ENCODE data around the gene INIP. TPM values are rescaled to one million over a fixed set of nuclear protein-coding genes. Genes with fewer than 3 reads are reported as not detected.
"Not testable (repeated sequence)": the region's sequence is repeated elsewhere in the genome, so short reads cannot be mapped to it uniquely, and the experiment has no call there.

Gene INIP
- total and polyA plus RNA-seq, 11 donors: 4.3 to 18.2 (median 12.7) TPM

DNA sequence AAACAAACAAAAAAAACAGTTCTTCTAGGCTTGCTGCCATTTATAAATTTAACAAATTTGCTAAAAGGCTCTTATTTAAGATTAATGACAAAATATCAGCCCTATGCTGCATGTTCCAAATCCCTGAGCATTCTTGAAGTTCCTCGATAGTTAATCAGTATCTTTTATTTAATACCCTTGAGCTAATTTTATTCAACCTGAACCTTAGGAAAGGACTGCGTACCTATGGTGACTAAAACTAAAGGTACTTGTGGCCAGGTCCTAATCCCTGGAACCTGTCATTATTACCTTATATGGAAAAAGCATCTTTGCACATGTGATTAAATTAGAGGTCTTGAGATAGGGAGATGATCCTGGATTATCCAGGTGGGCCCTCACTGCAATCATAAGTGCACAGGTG is 10.5 kb upstream of the INIP start:
- Histone ChIP-seq H3K4me1 (peaks cover 0 to 24% (median 0%) of the 10 kb centered on the region in 12 donors), H3K36me3 (no peaks in the 10 kb centered on the region), H3K4me3 (no peak overlapping the region), H3K27ac (no peak overlapping the region), H3K9me3 (no peaks in the 10 kb centered on the region), H3K27me3 (no peaks in the 10 kb centered on the region)
- intact Hi-C loops (cut with DNase I): no loop called here
- TF ChIP-seq POLR2A (IDR thresholded peaks at IDR 0.05) (no peak), CTCF (IDR thresholded peaks at IDR 0.05) (no peak)
- ATAC-seq (no peak), DNase-seq (no peak)
- WGBS, 4 donors: 94 to 99% (median 95%) methylated on average over 2 of the region's 2 CpGs

DNA sequence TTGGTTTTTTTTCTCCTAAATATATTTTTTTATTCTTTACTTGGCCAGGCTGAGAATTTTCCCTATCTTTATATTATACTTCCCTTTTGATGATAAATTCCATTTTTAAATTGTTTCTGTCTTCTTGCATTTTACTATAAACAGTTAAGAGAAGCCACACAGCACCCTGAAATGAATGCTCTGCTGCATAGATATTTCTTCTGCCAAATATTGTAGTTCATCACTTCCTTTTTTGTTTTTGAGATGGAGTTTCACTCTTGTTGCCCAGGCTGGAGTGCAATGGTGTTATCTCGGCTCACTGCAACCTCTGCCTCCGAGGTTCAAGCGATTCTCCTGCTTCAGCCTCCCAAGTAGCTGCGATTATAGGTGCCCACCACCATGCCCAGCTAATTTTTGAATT is 8.5 kb upstream of the INIP start:
- no peaks in the 10 kb centered on the region for H3K27me3 ChIP-seq
- ATAC-seq: no peak
- no peaks in the 10 kb centered on the region for H3K36me3 ChIP-seq
- peak overlapping the region in 1 of 12 donors; percentile 89 for H3K27ac ChIP-seq
- 86 to 93% (median 91%) methylated on average over 4 of the region's 4 CpGs for WGBS, 4 donors
- peaks cover 0 to 24% (median 0%) of the 10 kb centered on the region in 12 donors for H3K4me1 ChIP-seq
- TF ChIP-seq CTCF (IDR thresholded peaks at IDR 0.05) (no peak), POLR2A (IDR thresholded peaks at IDR 0.05) (no peak)
- no peaks in the 10 kb centered on the region for H3K9me3 ChIP-seq
- no peak overlapping the region for H3K4me3 ChIP-seq
- DNase-seq: no peak
- intact Hi-C loops (cut with DNase I): no loop called here

DNA sequence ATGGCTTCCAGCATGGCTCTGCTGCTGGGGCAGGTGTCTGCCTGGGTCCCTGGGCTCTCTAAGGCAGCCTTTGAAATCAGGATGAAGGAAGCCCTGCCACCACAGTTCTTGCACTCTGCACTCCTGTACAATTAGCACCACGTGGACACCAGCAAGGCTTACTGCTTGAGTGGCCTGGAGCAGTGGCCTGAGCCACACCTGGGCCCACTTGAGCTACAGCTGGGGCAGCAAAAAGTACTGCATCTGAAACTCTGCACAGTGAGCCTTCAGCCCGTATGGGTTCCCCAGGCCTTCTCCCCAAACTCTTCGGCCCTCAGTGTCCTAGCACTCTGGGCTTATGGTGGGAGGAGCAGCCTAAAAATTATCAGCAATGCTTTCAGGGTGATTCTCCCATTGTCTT is 8.0 kb upstream of the INIP start:
- intact Hi-C loops (cut with DNase I): no loop called here
- Histone ChIP-seq H3K27me3 (no peaks in the 10 kb centered on the region), H3K36me3 (no peaks in the 10 kb centered on the region), H3K4me3 (no peak overlapping the region), H3K27ac (peak overlapping the region in 1 of 12 donors; percentile 89), H3K9me3 (no peaks in the 10 kb centered on the region), H3K4me1 (peaks cover 0 to 24% (median 0%) of the 10 kb centered on the region in 12 donors)
- no peak for TF ChIP-seq CTCF (IDR thresholded peaks at IDR 0.05)
- TF ChIP-seq POLR2A (IDR thresholded peaks at IDR 0.05): no peak
- DNase-seq (no peak), ATAC-seq (no peak)
- 80 to 85% (median 83%) methylated on average over 3 of the region's 3 CpGs for WGBS, 4 donors

- intact Hi-C loops (cut with DNase I); H3K27ac ChIP-seq; H3K9me3 ChIP-seq; ATAC-seq; H3K27me3 ChIP-seq; H3K36me3 ChIP-seq; DNase-seq; H3K4me3 ChIP-seq: not testable (repeated sequence)
- 87 to 93% (median 89%) methylated on average over 3 of the region's 3 CpGs for WGBS, 4 donors
- peaks cover 0 to 22% (median 0%) of the 10 kb centered on the region in 12 donors for H3K4me1 ChIP-seq
Observed at GRCh38 chr9:112722749-112723148, 4.8 kb upstream of the INIP start.

- H3K9me3 ChIP-seq: no peaks in the 10 kb centered on the region
- peaks cover 0 to 13% (median 8%) of the 10 kb centered on the region in 12 donors for H3K4me1 ChIP-seq
- peaks cover 0 to 6% (median 0%) of the 10 kb centered on the region in 9 donors for H3K36me3 ChIP-seq
- no peak for DNase-seq
- TF ChIP-seq CTCF (IDR thresholded peaks at IDR 0.05) (no peak), POLR2A (IDR thresholded peaks at IDR 0.05) (no peak)
- no peak overlapping the region for H3K27ac ChIP-seq
- intact Hi-C loops (cut with DNase I): no loop called here
- no peaks in the 10 kb centered on the region for H3K27me3 ChIP-seq
- no peak for ATAC-seq
- WGBS, 4 donors: 84 to 89% (median 86%) methylated on average over 4 of the region's 4 CpGs
- H3K4me3 ChIP-seq: no peak overlapping the region
Observed at GRCh38 chr9:112720113-112720780, 2.3 kb upstream of the INIP start.

All from heart left ventricle (tissue), 16 donors.